Stimulated activated CD4-positive, alpha-beta T cell treated with anti-CD3 and anti-CD28 coated beads, Interleukin-4, amount 100 ng/mL, for 1 hour (primary cell): Measurements from ENCODE around the gene PRKAR1B.
"Not testable (repeated sequence)": the region's sequence is repeated elsewhere in the genome, so short reads cannot be mapped to it uniquely, and the experiment has no call there.

Source experiments
- DNase-seq: peaks from one replicate; pipeline ENCODE4 v3.0.0-alpha.2; 2020

The PRKAR1B gene

GRCh38 chr7:618539-619367 lies 108.3 kb downstream of the PRKAR1B start:
- peak; percentile 50 for DNase-seq

- peak; percentile 34 for DNase-seq
Measured at GRCh38 chr7:617614-618538, 109.2 kb downstream of the PRKAR1B start.

- no peak for DNase-seq
Measured at GRCh38 chr7:613442-614140, 113.5 kb downstream of the PRKAR1B start.

- DNase-seq, result not testable (repeated sequence)
Measured at GRCh38 chr7:611837-612236, 115.2 kb downstream of the PRKAR1B start.

- DNase-seq, result no peak
Measured at GRCh38 chr7:611281-611810, 115.7 kb downstream of the PRKAR1B start.

- DNase-seq, result no peak
Measured at GRCh38 chr7:610531-611280, 116.4 kb downstream of the PRKAR1B start.

GRCh38 chr7:610141-610530 lies 116.9 kb downstream of the PRKAR1B start:
- DNase-seq, result no peak

GRCh38 chr7:609365-609764 lies 117.7 kb downstream of the PRKAR1B start:
- DNase-seq, result no peak

GRCh38 chr7:608954-609353 lies 118.1 kb downstream of the PRKAR1B start:
- DNase-seq, result no peak

GRCh38 chr7:608361-608760 lies 118.7 kb downstream of the PRKAR1B start:
- DNase-seq, result no peak

- DNase-seq, result no peak
Measured at GRCh38 chr7:607938-608337, 119.1 kb downstream of the PRKAR1B start.

GRCh38 chr7:605661-606450 lies 121.2 kb downstream of the PRKAR1B start:
- no peak for DNase-seq

GRCh38 chr7:604884-605531 lies 122.1 kb downstream of the PRKAR1B start:
- DNase-seq, result no peak

- peak; percentile 94 for DNase-seq
Measured at GRCh38 chr7:604001-604883, 122.8 kb downstream of the PRKAR1B start.

GRCh38 chr7:603152-603951 lies 123.7 kb downstream of the PRKAR1B start:
- DNase-seq, result peak; percentile 39

GRCh38 chr7:602341-603141 lies 124.5 kb downstream of the PRKAR1B start:
- peak; percentile 66 for DNase-seq

GRCh38 chr7:601595-602340 lies 125.3 kb downstream of the PRKAR1B start:
- peak; percentile 91 for DNase-seq
